ENCODE data around the gene TMEM14A.

DNA sequence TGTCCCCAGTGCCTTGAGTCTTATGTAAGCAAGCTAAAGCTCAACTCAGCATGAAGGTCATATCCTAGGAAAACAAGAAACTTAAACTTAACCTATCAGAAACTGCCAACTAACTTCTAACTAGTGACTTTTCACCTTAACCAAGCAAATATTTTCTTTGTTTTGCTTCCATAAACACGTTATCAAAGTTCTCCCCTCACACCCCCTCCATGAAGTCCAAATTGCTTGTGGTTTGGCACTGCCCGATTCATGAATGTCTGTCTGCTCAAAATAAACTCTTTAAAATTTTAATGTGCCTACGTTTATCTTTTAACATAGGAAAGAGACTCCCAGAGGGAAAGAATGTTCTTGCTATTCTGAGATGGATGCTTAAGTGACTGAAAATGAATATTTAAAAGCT lies 57.5 kb downstream of the TMEM14A start:
- TF ChIP-seq, protein P1, sequence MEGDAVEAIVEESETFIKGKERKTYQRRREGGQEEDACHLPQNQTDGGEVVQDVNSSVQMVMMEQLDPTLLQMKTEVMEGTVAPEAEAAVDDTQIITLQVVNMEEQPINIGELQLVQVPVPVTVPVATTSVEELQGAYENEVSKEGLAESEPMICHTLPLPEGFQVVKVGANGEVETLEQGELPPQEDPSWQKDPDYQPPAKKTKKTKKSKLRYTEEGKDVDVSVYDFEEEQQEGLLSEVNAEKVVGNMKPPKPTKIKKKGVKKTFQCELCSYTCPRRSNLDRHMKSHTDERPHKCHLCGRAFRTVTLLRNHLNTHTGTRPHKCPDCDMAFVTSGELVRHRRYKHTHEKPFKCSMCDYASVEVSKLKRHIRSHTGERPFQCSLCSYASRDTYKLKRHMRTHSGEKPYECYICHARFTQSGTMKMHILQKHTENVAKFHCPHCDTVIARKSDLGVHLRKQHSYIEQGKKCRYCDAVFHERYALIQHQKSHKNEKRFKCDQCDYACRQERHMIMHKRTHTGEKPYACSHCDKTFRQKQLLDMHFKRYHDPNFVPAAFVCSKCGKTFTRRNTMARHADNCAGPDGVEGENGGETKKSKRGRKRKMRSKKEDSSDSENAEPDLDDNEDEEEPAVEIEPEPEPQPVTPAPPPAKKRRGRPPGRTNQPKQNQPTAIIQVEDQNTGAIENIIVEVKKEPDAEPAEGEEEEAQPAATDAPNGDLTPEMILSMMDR (IDR thresholded peaks at IDR 0.05) = no peak
- no peak for TF ChIP-seq EP300 (IDR thresholded peaks at IDR 0.05; ENCODE audit: low read depth)
- TF ChIP-seq POLR2A (IDR thresholded peaks at IDR 0.05) = no peak
